ENCODE measurements around the gene PDE4B.

Gene PDE4B

GRCh38 chr1:65942476-65942875, 149.8 kb downstream of the PDE4B start:
- TF ChIP-seq CTCF (IDR thresholded peaks at IDR 0.05), result no peak

GRCh38 chr1:65946376-65946775, 153.7 kb downstream of the PDE4B start:
- TF ChIP-seq CTCF (IDR thresholded peaks at IDR 0.05), result no peak

DNA sequence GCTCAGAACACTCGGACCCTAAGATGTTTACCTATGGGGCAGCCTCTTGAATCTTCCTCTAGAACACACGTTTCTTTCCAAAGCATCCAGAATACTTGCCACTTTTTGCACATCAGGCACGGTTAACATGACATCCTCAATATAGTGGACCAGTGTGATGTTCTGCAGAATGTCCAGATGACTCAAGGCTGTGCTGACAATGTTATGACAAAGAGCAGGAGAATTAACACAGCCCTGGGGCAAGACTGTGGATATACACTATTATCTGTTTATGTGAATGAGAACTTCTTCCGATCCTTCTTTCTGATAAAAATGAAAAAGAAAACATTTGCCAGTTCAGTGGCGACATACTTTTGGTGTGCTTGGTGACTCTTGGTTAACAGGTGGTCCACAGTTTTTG, 154.3 kb downstream of the PDE4B start:
- TF ChIP-seq CTCF (IDR thresholded peaks at IDR 0.05), result no peak

DNA sequence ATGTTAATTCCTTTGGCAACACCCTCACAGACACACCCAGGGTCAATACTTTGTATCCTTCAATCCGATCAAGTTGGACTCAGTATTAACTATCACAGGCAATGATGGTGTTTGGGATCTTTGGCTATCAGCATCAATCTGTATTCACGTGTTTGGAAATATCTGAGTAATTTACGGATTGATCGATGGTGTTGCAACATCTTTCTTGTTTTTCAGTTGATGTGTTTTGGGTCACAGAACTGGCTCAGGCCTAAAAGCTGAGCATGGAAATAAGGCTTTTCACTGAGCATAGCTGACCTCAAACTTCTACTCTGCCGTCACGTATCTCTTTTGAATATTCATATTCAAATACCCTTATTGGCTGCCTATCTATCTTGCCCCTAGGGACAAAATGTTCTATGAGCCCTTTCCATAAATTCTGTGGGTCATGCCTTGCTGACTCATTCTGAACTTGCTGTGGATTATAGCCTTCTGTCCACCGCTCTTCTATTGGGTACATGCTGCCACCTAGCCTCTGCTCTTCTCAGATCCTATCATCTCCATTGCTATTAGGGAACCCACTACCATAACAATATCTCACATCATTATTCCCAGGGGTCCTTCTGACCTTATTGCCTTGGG, 156.0 kb downstream of the PDE4B start:
- peak; percentile 38; the same call in 1 of the 2 replicates for TF ChIP-seq CTCF (IDR thresholded peaks at IDR 0.05)

GRCh38 chr1:65949230-65949626, 156.5 kb downstream of the PDE4B start:
- TF ChIP-seq CTCF (IDR thresholded peaks at IDR 0.05), result no peak

DNA sequence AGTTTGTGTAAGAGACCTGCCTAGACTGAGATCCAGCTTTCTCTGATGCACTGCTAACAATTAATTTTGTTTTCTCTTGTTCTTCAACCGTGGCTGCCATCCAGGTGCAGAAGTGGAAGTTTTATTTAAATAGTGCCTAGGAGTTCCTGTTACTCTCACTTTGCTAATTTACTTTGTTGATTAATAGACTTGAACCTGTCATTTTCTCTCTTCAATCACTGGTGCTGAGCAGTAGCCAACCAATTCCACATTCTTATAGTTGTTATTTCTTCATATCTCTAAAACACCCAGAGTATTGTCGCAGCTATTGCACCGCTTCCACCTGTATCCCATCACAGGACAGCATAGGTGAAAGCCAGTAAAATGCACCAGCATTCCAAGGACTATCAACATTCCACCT, 157.2 kb downstream of the PDE4B start:
- no peak for TF ChIP-seq CTCF (IDR thresholded peaks at IDR 0.05)

- TF ChIP-seq CTCF (IDR thresholded peaks at IDR 0.05), result no peak
These were observed 160.0 kb downstream of the PDE4B start for GRCh38 chr1:65952696-65953095.

DNA sequence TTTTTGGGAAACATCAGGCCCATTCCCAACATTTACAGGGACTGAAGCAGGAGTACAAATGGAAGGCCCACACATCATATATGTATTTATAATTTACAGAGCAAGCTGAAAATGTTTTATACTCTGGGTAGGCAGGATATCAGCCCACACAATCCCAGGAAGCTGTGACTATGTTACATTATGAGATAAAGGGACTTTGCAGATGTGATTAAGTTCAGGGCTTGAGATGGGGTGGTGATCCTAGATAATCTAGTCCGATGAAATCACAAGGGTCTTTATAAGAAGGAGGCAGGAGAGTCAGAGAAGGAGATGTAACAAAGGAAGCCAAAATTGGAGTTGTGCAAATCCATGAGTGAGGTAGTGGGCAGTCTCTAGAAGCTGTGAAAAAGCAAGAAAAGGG, 160.5 kb downstream of the PDE4B start:
- no peak for TF ChIP-seq CTCF (IDR thresholded peaks at IDR 0.05)

Data from LNCAP (cell line).